ENCODE data around the gene CMTM8. TPM values are rescaled to one million over a fixed set of nuclear protein-coding genes. Genes with fewer than 3 reads are reported as not detected.

CMTM8 gene
- total and polyA plus RNA-seq, 10 of the 15 experiments (the other 5 are each of a cell fraction or from before 2014, with no cell fraction given) = 0.11 to 0.23 TPM; not detected in 8

- H3K9me3 ChIP-seq (replicated peaks; ENCODE audit: control insufficient read depth, insufficient read depth, low read length) = no peaks in the 10 kb centered on the region
- H3K36me3 ChIP-seq (ENCODE audit: control insufficient read depth in 2 of 2, insufficient read depth in 2 of 2, low read length in 1 of 2) = no peaks in the 10 kb centered on the region
- ChIA-PET POLR2A (no interaction called here), RAD21 (ENCODE audit: unreplicated experiment) (no interaction called here), CTCF (interaction anchor here (1.4 kb wide), 1 partner anchor 18 kb away, joined by 4 read pairs; no protein-coding TSS in a partner anchor), SMC1A (ENCODE audit: uncharacterized antibody, unreplicated experiment) (no interaction called here)
- H3K9ac ChIP-seq (ENCODE audit: control insufficient read depth, insufficient read depth, low read length) = no peak overlapping the region
- in situ Hi-C loops (cut with MboI) = no loop called here
- H3K4me1 ChIP-seq (ENCODE audit: control insufficient read depth, insufficient read depth, low read length) = no peaks in the 10 kb centered on the region
- H3K79me2 ChIP-seq (ENCODE audit: control insufficient read depth, insufficient read depth, low read length) = no peaks in the 10 kb centered on the region
- DNase-seq (ENCODE audit: low read depth, low spot score) = no peak
- no peak overlapping the region for H3K4me2 ChIP-seq (ENCODE audit: control insufficient read depth, insufficient read depth)
- intact Hi-C loops (cut with micrococcal nuclease; ENCODE audit: unreplicated experiment) = no loop called here
- no peaks in the 10 kb centered on the region for H4K20me1 ChIP-seq (ENCODE audit: control insufficient read depth, insufficient read depth)
- WGBS (ENCODE audit: insufficient coverage, insufficient replicate concordance, low lambda C conversion rate, missing lambda C conversion rate) = 39% methylated on average over 1 of the region's 1 CpG
- no peak overlapping the region for H2AFZ ChIP-seq (ENCODE audit: control insufficient read depth, low read depth, low read length)
- no peak for ATAC-seq
- FAIRE-seq = no peak
- no peak overlapping the region for H3K27ac ChIP-seq (ENCODE audit: control insufficient read depth, insufficient read depth)
- H3K4me3 ChIP-seq = no peak overlapping the region
- BruUV-seq (replicated peaks) = no TSS peak
- no peaks in the 10 kb centered on the region for H3K27me3 ChIP-seq (replicated peaks in 1 of 2; ENCODE audit: control insufficient read depth in 2 of 2, insufficient read depth in 2 of 2, low read length in 1 of 2)
- TF ChIP-seq POLR2AphosphoS2 (IDR thresholded peaks at IDR 0.05; ENCODE audit: low read depth, low read length) (no peak), CBX3 (IDR thresholded peaks at IDR 0.05; ENCODE audit: borderline replicate concordance, low read depth) (no peak), TAF1 (IDR thresholded peaks at IDR 0.05; ENCODE audit: borderline replicate concordance, low read depth, low read length) (no peak), RELA (IDR thresholded peaks at IDR 0.05; ENCODE audit: borderline replicate concordance, partially characterized antibody) (no peak), FOXK2 (IDR thresholded peaks at IDR 0.05) (no peak), IRF5 (IDR thresholded peaks at IDR 0.05; ENCODE audit: borderline replicate concordance) (no peak), SMAD5 (IDR thresholded peaks at IDR 0.05; ENCODE audit: low read depth) (no peak), NFIC (IDR thresholded peaks at IDR 0.05; ENCODE audit: low read depth, low read length) (no peak), SMARCA5 (IDR thresholded peaks at IDR 0.05) (no peak)
Observed at GRCh38 chr3:32194653-32195052, 43.8 kb upstream of the CMTM8 start.
